Measurements from ENCODE around the gene DNAJC10.

DNA sequence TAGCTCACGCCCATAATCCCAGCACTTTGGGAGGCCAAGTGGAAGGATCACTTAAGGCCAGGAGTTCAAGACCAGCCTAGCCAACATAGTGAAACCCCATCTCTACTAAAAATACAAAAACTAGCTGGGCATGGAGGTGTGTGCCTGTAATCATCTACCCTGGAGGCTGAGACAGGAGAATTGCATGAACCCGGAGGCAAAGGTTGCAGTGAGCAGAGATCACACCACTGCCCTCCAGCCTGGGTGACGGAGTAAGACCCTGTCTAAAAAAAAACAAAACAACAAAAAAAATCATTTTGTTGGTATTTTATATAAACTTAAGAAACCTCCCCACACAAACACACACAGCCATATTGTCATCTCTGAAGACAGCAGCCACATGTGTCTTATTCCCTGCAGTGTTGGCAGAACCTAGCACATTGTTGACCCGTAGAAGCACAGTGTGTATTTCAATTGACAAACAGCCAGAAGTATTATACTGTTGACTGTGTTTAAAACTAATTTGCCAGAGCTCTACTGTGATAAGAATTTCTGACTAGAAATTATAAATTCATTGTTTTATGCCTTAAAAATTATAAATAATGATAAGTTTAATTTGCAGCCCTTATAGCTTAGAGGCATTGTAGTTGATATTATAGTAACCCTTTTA, 68.1 kb downstream of the DNAJC10 start:
- TF ChIP-seq, protein P1, sequence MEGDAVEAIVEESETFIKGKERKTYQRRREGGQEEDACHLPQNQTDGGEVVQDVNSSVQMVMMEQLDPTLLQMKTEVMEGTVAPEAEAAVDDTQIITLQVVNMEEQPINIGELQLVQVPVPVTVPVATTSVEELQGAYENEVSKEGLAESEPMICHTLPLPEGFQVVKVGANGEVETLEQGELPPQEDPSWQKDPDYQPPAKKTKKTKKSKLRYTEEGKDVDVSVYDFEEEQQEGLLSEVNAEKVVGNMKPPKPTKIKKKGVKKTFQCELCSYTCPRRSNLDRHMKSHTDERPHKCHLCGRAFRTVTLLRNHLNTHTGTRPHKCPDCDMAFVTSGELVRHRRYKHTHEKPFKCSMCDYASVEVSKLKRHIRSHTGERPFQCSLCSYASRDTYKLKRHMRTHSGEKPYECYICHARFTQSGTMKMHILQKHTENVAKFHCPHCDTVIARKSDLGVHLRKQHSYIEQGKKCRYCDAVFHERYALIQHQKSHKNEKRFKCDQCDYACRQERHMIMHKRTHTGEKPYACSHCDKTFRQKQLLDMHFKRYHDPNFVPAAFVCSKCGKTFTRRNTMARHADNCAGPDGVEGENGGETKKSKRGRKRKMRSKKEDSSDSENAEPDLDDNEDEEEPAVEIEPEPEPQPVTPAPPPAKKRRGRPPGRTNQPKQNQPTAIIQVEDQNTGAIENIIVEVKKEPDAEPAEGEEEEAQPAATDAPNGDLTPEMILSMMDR (conservative IDR thresholded peaks at IDR 0.05): no peak
- no peak for TF ChIP-seq EZH2 (IDR thresholded peaks at IDR 0.05; ENCODE audit: low read depth)
